ENCODE measurements around the gene SYNGR4. TPM values are rescaled to one million over a fixed set of nuclear protein-coding genes. Genes with fewer than 3 reads are reported as not detected.

Gene SYNGR4
- polyA plus RNA-seq, 1 donor (not counting 4 experiments of a cell fraction or from before 2014, with no cell fraction given): not detected

- Histone ChIP-seq H3K4me2 (ENCODE audit: control insufficient read depth, extremely low read depth, insufficient read depth, low read depth, low read length) (no peak overlapping the region), H3K9me1 (ENCODE audit: control insufficient read depth, extremely low read depth, insufficient read depth, low read length) (no peaks in the 10 kb centered on the region), H3K9ac (ENCODE audit: control insufficient read depth, extremely low read depth, insufficient read depth, low read length) (no peak overlapping the region), H3K36me3 (ENCODE audit: control insufficient read depth in 2 of 2, extremely low read depth in 1 of 2, insufficient read depth in 2 of 2, low read length in 2 of 2) (no peaks in the 10 kb centered on the region), H3K4me1 (ENCODE audit: control insufficient read depth, extremely low read depth, insufficient read depth, low read length) (no peaks in the 10 kb centered on the region), H3K79me2 (ENCODE audit: control insufficient read depth, insufficient read depth, low read length) (no peaks in the 10 kb centered on the region), H4K20me1 (ENCODE audit: control insufficient read depth, extremely low read depth, insufficient read depth, low read length) (no peaks in the 10 kb centered on the region), H3K27me3 (ENCODE audit: control insufficient read depth, extremely low read depth, insufficient read depth, low read length) (no peaks in the 10 kb centered on the region), H2AFZ (ENCODE audit: control insufficient read depth, low read length) (no peak overlapping the region), H3K4me3 (ENCODE audit: control insufficient read depth in 2 of 3, extremely low read depth in 1 of 3, insufficient read depth in 2 of 3, low read depth in 1 of 3, low read length in 3 of 3) (no peak overlapping the region), H3K9me3 (ENCODE audit: control insufficient read depth, low read depth, low read length) (no peaks in the 10 kb centered on the region), H3K27ac (ENCODE audit: control insufficient read depth, insufficient read depth, low read length) (no peak overlapping the region)
- FAIRE-seq (no peak), DNase-seq (ENCODE audit: low read depth, low spot score) (no peak)
- dilution Hi-C loops (cut with MboI; ENCODE audit: extremely low pct_ligation_motif_present, low sequenced_read_pairs): no loop called here
- TF ChIP-seq CTCF (optimal IDR thresholded peaks at IDR 0.05 in 1 of 3, IDR thresholded peaks at IDR 0.05 in 1 of 3, conservative IDR thresholded peaks at IDR 0.05 in 1 of 3; ENCODE audit: extremely low read depth in 1 of 3, insufficient read depth in 2 of 3, low read length in 3 of 3) (no peak), EZH2 (IDR thresholded peaks at IDR 0.05; ENCODE audit: low read length) (no peak)
Measured at GRCh38 chr19:48355365-48355954, 8.7 kb upstream of the SYNGR4 start.

- Histone ChIP-seq H3K36me3 (ENCODE audit: control insufficient read depth in 2 of 2, extremely low read depth in 1 of 2, insufficient read depth in 2 of 2, low read length in 2 of 2) (peaks cover 0 to 3% of the 10 kb centered on the region in 2 experiments), H3K9me3 (ENCODE audit: control insufficient read depth, low read depth, low read length) (no peaks in the 10 kb centered on the region), H3K27me3 (ENCODE audit: control insufficient read depth, extremely low read depth, insufficient read depth, low read length) (no peaks in the 10 kb centered on the region), H3K4me3 (ENCODE audit: control insufficient read depth in 2 of 3, extremely low read depth in 1 of 3, insufficient read depth in 2 of 3, low read depth in 1 of 3, low read length in 3 of 3) (no peak overlapping the region), H3K4me1 (ENCODE audit: control insufficient read depth, extremely low read depth, insufficient read depth, low read length) (peaks cover 9% of the 10 kb centered on the region), H3K27ac (ENCODE audit: control insufficient read depth, insufficient read depth, low read length) (no peak overlapping the region), H4K20me1 (ENCODE audit: control insufficient read depth, extremely low read depth, insufficient read depth, low read length) (no peaks in the 10 kb centered on the region), H3K9ac (ENCODE audit: control insufficient read depth, extremely low read depth, insufficient read depth, low read length) (no peak overlapping the region), H3K9me1 (ENCODE audit: control insufficient read depth, extremely low read depth, insufficient read depth, low read length) (no peaks in the 10 kb centered on the region), H2AFZ (ENCODE audit: control insufficient read depth, low read length) (no peak overlapping the region), H3K79me2 (ENCODE audit: control insufficient read depth, insufficient read depth, low read length) (no peaks in the 10 kb centered on the region), H3K4me2 (ENCODE audit: control insufficient read depth, extremely low read depth, insufficient read depth, low read depth, low read length) (no peak overlapping the region)
- TF ChIP-seq EZH2 (IDR thresholded peaks at IDR 0.05; ENCODE audit: low read length) (no peak), CTCF (optimal IDR thresholded peaks at IDR 0.05 in 1 of 3, IDR thresholded peaks at IDR 0.05 in 1 of 3, conservative IDR thresholded peaks at IDR 0.05 in 1 of 3; ENCODE audit: extremely low read depth in 1 of 3, insufficient read depth in 2 of 3, low read length in 3 of 3) (no peak)
- FAIRE-seq (no peak), DNase-seq (ENCODE audit: low read depth, low spot score) (no peak)
- dilution Hi-C loops (cut with MboI; ENCODE audit: extremely low pct_ligation_motif_present, low sequenced_read_pairs): no loop called here
Measured at GRCh38 chr19:48359123-48359522, 5.0 kb upstream of the SYNGR4 start.

Measured in keratinocyte (primary cell).